Natural killer cell treated with Interleukin-12 subunit alpha and Interleukin-12 subunit beta and Interleukin-15 and Interleukin-18, amount 100 ng/mL, for 72 hours (primary cell): ENCODE results near the gene ZMAT5. TPM values are rescaled to one million over a fixed set of nuclear protein-coding genes. Genes with fewer than 3 reads are reported as not detected.

Experiments
- ATAC-seq, 2 donors: fragments of 150-1000 bp; cut with Tn5 transposase in 1 of 2; sonication (Bioruptor Pico), chemical (Tn5 transposase) in 1 of 2; 2 replicates each; pipeline ENCODE4 v1.10.0; 2021
- DNase-seq: peaks from one replicate; pipeline ENCODE4 v3.0.0; 2022; ENCODE audit warnings: low spot score
- H3K27ac Mint-ChIP-seq, 2 donors: 1 replicate in 1 of 2; 2 replicates in 1 of 2; pipeline ENCODE4 v1.8.0; 2022; ENCODE audit warnings: mixed read lengths in 2 of 2, mild to moderate bottlenecking in 1 of 2, moderate library complexity in 1 of 2
- H3K27me3 Mint-ChIP-seq, 2 donors: 1 replicate in 1 of 2; 2 replicates in 1 of 2; pipeline ENCODE4 v1.8.0; 2022; ENCODE audit warnings: mixed read lengths in 2 of 2
- H3K36me3 Mint-ChIP-seq: one replicate; pipeline ENCODE4 v1.8.0; 2022; ENCODE audit warnings: mixed read lengths
- H3K4me1 Mint-ChIP-seq, 2 donors: 1 replicate in 1 of 2; 2 replicates in 1 of 2; pipeline ENCODE4 v1.8.0; 2022; ENCODE audit warnings: low read depth in 2 of 2, mixed read lengths in 2 of 2, mild to moderate bottlenecking in 1 of 2
- H3K4me3 Mint-ChIP-seq: one replicate; pipeline ENCODE4 v1.8.0; 2022; ENCODE audit warnings: mixed read lengths
- H3K9me3 Mint-ChIP-seq: 2 replicates; pipeline ENCODE4 v1.8.0; 2022; ENCODE audit warnings: mixed read lengths
- total RNA-seq, 2 donors: library from RNA; stranded (reverse); gene quantifications; one replicate each; pipeline ENCODE4 v1.2.3, GENCODE V29; 2022

ZMAT5 gene
- total RNA-seq, 2 donors from 2014 or later: 17.3 to 34.4 TPM

- no peak overlapping the region for H3K27ac Mint-ChIP-seq
- H3K4me3 Mint-ChIP-seq: no peak overlapping the region
- DNase-seq (no peak), ATAC-seq (no peak)
- H3K9me3 Mint-ChIP-seq: no peaks in the 10 kb centered on the region
- no peaks in the 10 kb centered on the region for H3K27me3 Mint-ChIP-seq
- no peaks in the 10 kb centered on the region for H3K36me3 Mint-ChIP-seq
- peaks cover 0 to 1% of the 10 kb centered on the region in 2 donors for H3K4me1 Mint-ChIP-seq
Observed at GRCh38 chr22:29697853-29698598, 68.8 kb downstream of the ZMAT5 start.

- no peak for ATAC-seq
- H3K36me3 Mint-ChIP-seq: no peaks in the 10 kb centered on the region
- H3K27ac Mint-ChIP-seq: no peak overlapping the region
Observed at GRCh38 chr22:29695129-29695926, 71.5 kb downstream of the ZMAT5 start.

GRCh38 chr22:29693671-29694070 is 73.1 kb downstream of the ZMAT5 start:
- H3K4me3 Mint-ChIP-seq: no peak overlapping the region
- no peak overlapping the region for H3K27ac Mint-ChIP-seq
- no peaks in the 10 kb centered on the region for H3K9me3 Mint-ChIP-seq
- no peaks in the 10 kb centered on the region for H3K27me3 Mint-ChIP-seq
- DNase-seq (no peak), ATAC-seq (no peak)
- H3K4me1 Mint-ChIP-seq: peaks cover 0 to 3% of the 10 kb centered on the region in 2 donors
- no peaks in the 10 kb centered on the region for H3K36me3 Mint-ChIP-seq

More at GRCh38 chr22:29695129-29695926, 71.5 kb downstream of the ZMAT5 start:
- Mint-ChIP-seq H3K4me3 (no peak overlapping the region), H3K27me3 (no peaks in the 10 kb centered on the region), H3K4me1 (peaks cover 0 to 3% of the 10 kb centered on the region in 2 donors), H3K9me3 (no peaks in the 10 kb centered on the region)
- DNase-seq: no peak

- ATAC-seq (no peak), DNase-seq (no peak)
- no peak overlapping the region for H3K4me3 Mint-ChIP-seq
- peaks cover 0 to 3% of the 10 kb centered on the region in 2 donors for H3K4me1 Mint-ChIP-seq
- no peaks in the 10 kb centered on the region for H3K27me3 Mint-ChIP-seq
- H3K27ac Mint-ChIP-seq: no peak overlapping the region
- no peaks in the 10 kb centered on the region for H3K36me3 Mint-ChIP-seq
- H3K9me3 Mint-ChIP-seq: no peaks in the 10 kb centered on the region
Observed at GRCh38 chr22:29693161-29693560, 73.6 kb downstream of the ZMAT5 start.

GRCh38 chr22:29692327-29692640 is 74.5 kb downstream of the ZMAT5 start:
- Mint-ChIP-seq H3K36me3 (no peaks in the 10 kb centered on the region), H3K4me3 (no peak overlapping the region), H3K27me3 (no peaks in the 10 kb centered on the region), H3K27ac (no peak overlapping the region), H3K4me1 (peaks cover 0 to 3% of the 10 kb centered on the region in 2 donors), H3K9me3 (no peaks in the 10 kb centered on the region)
- ATAC-seq: no peak
- no peak for DNase-seq

- peaks cover 0 to 3% of the 10 kb centered on the region in 2 donors for H3K4me1 Mint-ChIP-seq
- H3K4me3 Mint-ChIP-seq: no peak overlapping the region
- H3K27me3 Mint-ChIP-seq: no peaks in the 10 kb centered on the region
- DNase-seq (no peak), ATAC-seq (no peak)
- H3K27ac Mint-ChIP-seq: no peak overlapping the region
- H3K36me3 Mint-ChIP-seq: peaks cover 3% of the 10 kb centered on the region
- H3K9me3 Mint-ChIP-seq: no peaks in the 10 kb centered on the region
Observed at GRCh38 chr22:29691636-29692326, 75.0 kb downstream of the ZMAT5 start.

- Mint-ChIP-seq H3K9me3 (no peaks in the 10 kb centered on the region), H3K27me3 (no peaks in the 10 kb centered on the region), H3K4me1 (peaks cover 0 to 3% of the 10 kb centered on the region in 2 donors), H3K4me3 (no peak overlapping the region), H3K27ac (no peak overlapping the region), H3K36me3 (peaks cover 6% of the 10 kb centered on the region)
- ATAC-seq: no peak
- no peak for DNase-seq
Observed at GRCh38 chr22:29690476-29690875, 76.3 kb downstream of the ZMAT5 start.

GRCh38 chr22:29689880-29690213 is 77.0 kb downstream of the ZMAT5 start:
- Mint-ChIP-seq H3K27ac (peak overlapping the region in 1 of 2 donors; percentile 15), H3K9me3 (no peaks in the 10 kb centered on the region), H3K36me3 (peaks cover 6% of the 10 kb centered on the region), H3K4me3 (no peak overlapping the region), H3K27me3 (no peaks in the 10 kb centered on the region), H3K4me1 (peaks cover 0 to 3% of the 10 kb centered on the region in 2 donors)
- DNase-seq (no peak), ATAC-seq (no peak)

- peaks cover 6% of the 10 kb centered on the region for H3K36me3 Mint-ChIP-seq
- no peak for ATAC-seq
- peaks cover 0 to 3% of the 10 kb centered on the region in 2 donors for H3K4me1 Mint-ChIP-seq
- DNase-seq: no peak
- peak overlapping the region in 1 of 2 donors; percentile 15 for H3K27ac Mint-ChIP-seq
- no peaks in the 10 kb centered on the region for H3K27me3 Mint-ChIP-seq
- no peaks in the 10 kb centered on the region for H3K9me3 Mint-ChIP-seq
- no peak overlapping the region for H3K4me3 Mint-ChIP-seq
Observed at GRCh38 chr22:29689206-29689879, 77.5 kb downstream of the ZMAT5 start.

- Mint-ChIP-seq H3K4me3 (no peak overlapping the region), H3K4me1 (no peaks in the 10 kb centered on the region), H3K27me3 (no peaks in the 10 kb centered on the region), H3K36me3 (peaks cover 6% of the 10 kb centered on the region), H3K9me3 (no peaks in the 10 kb centered on the region), H3K27ac (no peak overlapping the region)
- ATAC-seq: no peak
- DNase-seq: no peak
Observed at GRCh38 chr22:29684244-29684643, 82.6 kb downstream of the ZMAT5 start.

GRCh38 chr22:29683536-29683935 is 83.3 kb downstream of the ZMAT5 start:
- H3K36me3 Mint-ChIP-seq: peaks cover 6% of the 10 kb centered on the region
- no peak overlapping the region for H3K27ac Mint-ChIP-seq
- no peaks in the 10 kb centered on the region for H3K4me1 Mint-ChIP-seq
- H3K9me3 Mint-ChIP-seq: no peaks in the 10 kb centered on the region
- no peak for ATAC-seq
- no peak overlapping the region for H3K4me3 Mint-ChIP-seq
- H3K27me3 Mint-ChIP-seq: no peaks in the 10 kb centered on the region
- DNase-seq: no peak
